ENCODE measurements around the gene SYTL2.
"Not testable (repeated sequence)": the region's sequence is repeated elsewhere in the genome, so short reads cannot be mapped to it uniquely, and the experiment has no call there.

DNA sequence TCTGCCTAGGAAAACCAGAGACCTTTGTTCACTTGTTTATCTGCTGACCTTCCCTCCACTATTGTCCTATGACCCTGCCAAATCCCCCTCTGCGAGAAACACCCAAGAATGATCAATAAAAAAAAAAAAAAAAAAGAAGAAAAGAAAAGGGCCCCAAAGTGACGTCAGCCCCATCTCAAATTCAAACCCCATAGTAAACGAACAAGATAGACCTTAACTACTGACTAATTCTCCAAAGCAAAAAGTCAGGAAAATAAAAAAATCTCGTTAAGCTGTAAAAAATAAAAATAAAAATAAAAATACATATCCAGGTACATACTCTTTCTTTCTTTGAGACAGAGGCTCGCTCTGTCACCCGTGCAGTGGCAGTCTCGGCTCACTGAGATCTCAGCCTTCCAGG lies 42.6 kb upstream of the SYTL2 start:
- TF ChIP-seq, protein P1, sequence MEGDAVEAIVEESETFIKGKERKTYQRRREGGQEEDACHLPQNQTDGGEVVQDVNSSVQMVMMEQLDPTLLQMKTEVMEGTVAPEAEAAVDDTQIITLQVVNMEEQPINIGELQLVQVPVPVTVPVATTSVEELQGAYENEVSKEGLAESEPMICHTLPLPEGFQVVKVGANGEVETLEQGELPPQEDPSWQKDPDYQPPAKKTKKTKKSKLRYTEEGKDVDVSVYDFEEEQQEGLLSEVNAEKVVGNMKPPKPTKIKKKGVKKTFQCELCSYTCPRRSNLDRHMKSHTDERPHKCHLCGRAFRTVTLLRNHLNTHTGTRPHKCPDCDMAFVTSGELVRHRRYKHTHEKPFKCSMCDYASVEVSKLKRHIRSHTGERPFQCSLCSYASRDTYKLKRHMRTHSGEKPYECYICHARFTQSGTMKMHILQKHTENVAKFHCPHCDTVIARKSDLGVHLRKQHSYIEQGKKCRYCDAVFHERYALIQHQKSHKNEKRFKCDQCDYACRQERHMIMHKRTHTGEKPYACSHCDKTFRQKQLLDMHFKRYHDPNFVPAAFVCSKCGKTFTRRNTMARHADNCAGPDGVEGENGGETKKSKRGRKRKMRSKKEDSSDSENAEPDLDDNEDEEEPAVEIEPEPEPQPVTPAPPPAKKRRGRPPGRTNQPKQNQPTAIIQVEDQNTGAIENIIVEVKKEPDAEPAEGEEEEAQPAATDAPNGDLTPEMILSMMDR (IDR thresholded peaks at IDR 0.05; ENCODE audit: poor library complexity, severe bottlenecking), result not testable (repeated sequence)
- not testable (repeated sequence) for TF ChIP-seq RAD21 (conservative IDR thresholded peaks at IDR 0.05); SMC3 (conservative IDR thresholded peaks at IDR 0.05; ENCODE audit: poor library complexity); EP300 (conservative IDR thresholded peaks at IDR 0.05; ENCODE audit: poor library complexity, severe bottlenecking); EZH2 (IDR thresholded peaks at IDR 0.05; ENCODE audit: borderline replicate concordance, insufficient read depth, low read length, poor library complexity, severe bottlenecking); MXI1 (conservative IDR thresholded peaks at IDR 0.05; ENCODE audit: poor library complexity, severe bottlenecking)

Data from neural cell (in vitro differentiated cells).